VCaP (cell line): ENCODE results near the gene SMYD2.

Source experiments
- H3K27ac ChIP-seq: fragments of 450-650 bp; 2 replicates; pipeline ENCODE4 v1.5.1; 2017
- CTCF ChIP-seq: fragments of 450-650 bp; conservative IDR thresholded peaks from 2 replicates; pipeline ENCODE4 v1.5.1; 2017; ENCODE audit warnings: mild to moderate bottlenecking, moderate library complexity

The SMYD2 gene

GRCh38 chr1:214281021-214281719, at the start of gene SMYD2:
TSS of gene SMYD2 (plus strand) at chr1:214281159. CDS start at chr1:214281255, 96 bp downstream.
- no peak for TF ChIP-seq CTCF
- peak within 1 kb of the TSS; percentile 94 for H3K27ac ChIP-seq

GRCh38 chr1:214233856-214234634, 46.9 kb upstream of the SMYD2 start:
- TF ChIP-seq CTCF: no peak
- peak overlapping the region; percentile 54 for H3K27ac ChIP-seq

- H3K27ac ChIP-seq: peak overlapping the region; percentile 54
- no peak for TF ChIP-seq CTCF
These were observed 46.3 kb upstream of the SMYD2 start for GRCh38 chr1:214234635-214235025.

GRCh38 chr1:214236477-214236876, 44.5 kb upstream of the SMYD2 start:
- no peak overlapping the region for H3K27ac ChIP-seq
- TF ChIP-seq CTCF: no peak

- no peak overlapping the region for H3K27ac ChIP-seq
- TF ChIP-seq CTCF: no peak
These were observed 39.9 kb upstream of the SMYD2 start for GRCh38 chr1:214241060-214241459.

- no peak overlapping the region for H3K27ac ChIP-seq
- no peak for TF ChIP-seq CTCF
These were observed 36.7 kb upstream of the SMYD2 start for GRCh38 chr1:214244252-214244651.

GRCh38 chr1:214244841-214245240, 36.1 kb upstream of the SMYD2 start:
- H3K27ac ChIP-seq: no peak overlapping the region
- no peak for TF ChIP-seq CTCF
